Measurements from ENCODE around the gene CSDE1. TPM values are rescaled to one million over a fixed set of nuclear protein-coding genes. Genes with fewer than 3 reads are reported as not detected.

The CSDE1 gene
- total RNA-seq, 1 experiment from 2014 or later, result 362 TPM

GRCh38 chr1:114770989-114771388, 13.2 kb upstream of the CSDE1 start:
- no peak overlapping the region for H3K27ac Mint-ChIP-seq (ENCODE audit: unreplicated experiment)
- no peak for DNase-seq

GRCh38 chr1:114764689-114765088, 6.9 kb upstream of the CSDE1 start:
- no peak for DNase-seq
- BruUV-seq (replicated peaks), result no TSS peak
- CTCF ChIA-PET, result no interaction called here
- H3K9me3 Mint-ChIP-seq (ENCODE audit: low read depth, unreplicated experiment), result peaks cover 4% of the 10 kb centered on the region
- no peak overlapping the region for H3K27ac Mint-ChIP-seq (ENCODE audit: unreplicated experiment)
- H3K4me3 Mint-ChIP-seq (ENCODE audit: low read depth, unreplicated experiment), result no peak overlapping the region
- H3K27me3 Mint-ChIP-seq (ENCODE audit: unreplicated experiment), result no peaks in the 10 kb centered on the region
- no peak for TF ChIP-seq CTCF (IDR thresholded peaks at IDR 0.05; ENCODE audit: unreplicated experiment)
- intact Hi-C loops (cut with micrococcal nuclease; ENCODE audit: unreplicated experiment), result no loop called here
- H3K36me3 Mint-ChIP-seq (ENCODE audit: insufficient read depth, unreplicated experiment), result peaks cover 5% of the 10 kb centered on the region
- no peaks in the 10 kb centered on the region for H3K4me1 Mint-ChIP-seq (ENCODE audit: low read depth, unreplicated experiment)

More at GRCh38 chr1:114770989-114771388, 13.2 kb upstream of the CSDE1 start:
- Mint-ChIP-seq H3K4me1 (ENCODE audit: low read depth, unreplicated experiment) (no peaks in the 10 kb centered on the region), H3K36me3 (ENCODE audit: insufficient read depth, unreplicated experiment) (peaks cover 5% of the 10 kb centered on the region), H3K9me3 (ENCODE audit: low read depth, unreplicated experiment) (no peaks in the 10 kb centered on the region), H3K27me3 (ENCODE audit: unreplicated experiment) (no peaks in the 10 kb centered on the region), H3K4me3 (ENCODE audit: low read depth, unreplicated experiment) (no peak overlapping the region)
- no peak for TF ChIP-seq CTCF (IDR thresholded peaks at IDR 0.05; ENCODE audit: unreplicated experiment)
- CTCF ChIA-PET, result no interaction called here
- intact Hi-C loops (cut with micrococcal nuclease; ENCODE audit: unreplicated experiment), result no loop called here
- BruUV-seq (replicated peaks), result no TSS peak

GRCh38 chr1:114758256-114758832, 560 bp upstream of the CSDE1 start:
- BruUV-seq (replicated peaks), result no TSS peak
- intact Hi-C loops (cut with micrococcal nuclease; ENCODE audit: unreplicated experiment), result no loop called here
- Mint-ChIP-seq H3K4me1 (ENCODE audit: low read depth, unreplicated experiment) (peaks cover 14% of the 10 kb centered on the region), H3K27ac (ENCODE audit: unreplicated experiment) (peak overlapping the region; percentile 99), H3K4me3 (ENCODE audit: low read depth, unreplicated experiment) (peak overlapping the region; percentile 95), H3K9me3 (ENCODE audit: low read depth, unreplicated experiment) (peaks cover 3% of the 10 kb centered on the region), H3K36me3 (ENCODE audit: insufficient read depth, unreplicated experiment) (peaks cover 34% of the 10 kb centered on the region), H3K27me3 (ENCODE audit: unreplicated experiment) (no peaks in the 10 kb centered on the region)
- no peak for DNase-seq
- TF ChIP-seq CTCF (IDR thresholded peaks at IDR 0.05; ENCODE audit: unreplicated experiment), result no peak
- CTCF ChIA-PET, result no interaction called here

GRCh38 chr1:114756949-114757454, 782 bp downstream of the CSDE1 start:
- H3K4me1 Mint-ChIP-seq (ENCODE audit: low read depth, unreplicated experiment), result peaks cover 22% of the 10 kb centered on the region
- TF ChIP-seq CTCF (IDR thresholded peaks at IDR 0.05; ENCODE audit: unreplicated experiment), result no peak
- H3K9me3 Mint-ChIP-seq (ENCODE audit: low read depth, unreplicated experiment), result no peaks in the 10 kb centered on the region
- H3K4me3 Mint-ChIP-seq (ENCODE audit: low read depth, unreplicated experiment), result peak overlapping the region; percentile 95
- peaks cover 41% of the 10 kb centered on the region for H3K36me3 Mint-ChIP-seq (ENCODE audit: insufficient read depth, unreplicated experiment)
- no peaks in the 10 kb centered on the region for H3K27me3 Mint-ChIP-seq (ENCODE audit: unreplicated experiment)
- intact Hi-C loops (cut with micrococcal nuclease; ENCODE audit: unreplicated experiment), result no loop called here
- peak; percentile 11 for DNase-seq
- CTCF ChIA-PET, result no interaction called here
- H3K27ac Mint-ChIP-seq (ENCODE audit: unreplicated experiment), result peak overlapping the region; percentile 99
- no TSS peak for BruUV-seq (replicated peaks)
